ENCODE measurements around the gene P4HA3. TPM values are rescaled to one million over a fixed set of nuclear protein-coding genes. Genes with fewer than 3 reads are reported as not detected.
A peak's percentile ranks its signal among the peaks of the same experiment; 100 is the strongest.

Gene P4HA3
- polyA plus RNA-seq, 6 donors from 2014 or later = not detected

DNA sequence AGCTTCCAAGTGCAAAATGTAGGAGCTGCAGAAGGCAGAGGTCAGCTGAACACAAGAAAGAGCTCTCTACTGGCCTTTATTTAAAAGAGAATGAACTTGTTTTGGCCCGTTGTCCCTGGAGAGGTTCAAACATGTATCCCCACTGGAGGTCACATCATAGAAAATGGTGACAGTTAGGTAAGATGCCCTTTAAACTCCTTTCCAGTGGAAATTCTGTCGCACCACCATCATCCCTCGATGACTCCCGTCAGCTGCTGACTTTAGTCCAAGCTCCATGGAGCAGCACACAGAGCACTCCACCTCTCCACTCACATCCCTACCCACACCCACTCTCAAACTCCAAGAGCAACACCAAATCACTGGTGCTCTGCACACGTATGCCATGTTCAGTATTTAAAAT, 15.2 kb upstream of the P4HA3 start:
- Mint-ChIP-seq H3K4me1 (peaks cover 6 to 9% (median 6%) of the 10 kb centered on the region in 3 donors), H3K36me3 (no peaks in the 10 kb centered on the region), H3K27ac (peak overlapping the region in 1 of 6 donors; percentile 71), H3K4me3 (no peak overlapping the region), H3K27me3 (peaks cover 0 to 8% (median 4%) of the 10 kb centered on the region in 3 donors), H3K9me3 (peaks cover 0 to 5% (median 0%) of the 10 kb centered on the region in 7 donors)
- no peak for ATAC-seq (ENCODE audit: low read depth in 2 of 2)
- DNase-seq = no peak

DNA sequence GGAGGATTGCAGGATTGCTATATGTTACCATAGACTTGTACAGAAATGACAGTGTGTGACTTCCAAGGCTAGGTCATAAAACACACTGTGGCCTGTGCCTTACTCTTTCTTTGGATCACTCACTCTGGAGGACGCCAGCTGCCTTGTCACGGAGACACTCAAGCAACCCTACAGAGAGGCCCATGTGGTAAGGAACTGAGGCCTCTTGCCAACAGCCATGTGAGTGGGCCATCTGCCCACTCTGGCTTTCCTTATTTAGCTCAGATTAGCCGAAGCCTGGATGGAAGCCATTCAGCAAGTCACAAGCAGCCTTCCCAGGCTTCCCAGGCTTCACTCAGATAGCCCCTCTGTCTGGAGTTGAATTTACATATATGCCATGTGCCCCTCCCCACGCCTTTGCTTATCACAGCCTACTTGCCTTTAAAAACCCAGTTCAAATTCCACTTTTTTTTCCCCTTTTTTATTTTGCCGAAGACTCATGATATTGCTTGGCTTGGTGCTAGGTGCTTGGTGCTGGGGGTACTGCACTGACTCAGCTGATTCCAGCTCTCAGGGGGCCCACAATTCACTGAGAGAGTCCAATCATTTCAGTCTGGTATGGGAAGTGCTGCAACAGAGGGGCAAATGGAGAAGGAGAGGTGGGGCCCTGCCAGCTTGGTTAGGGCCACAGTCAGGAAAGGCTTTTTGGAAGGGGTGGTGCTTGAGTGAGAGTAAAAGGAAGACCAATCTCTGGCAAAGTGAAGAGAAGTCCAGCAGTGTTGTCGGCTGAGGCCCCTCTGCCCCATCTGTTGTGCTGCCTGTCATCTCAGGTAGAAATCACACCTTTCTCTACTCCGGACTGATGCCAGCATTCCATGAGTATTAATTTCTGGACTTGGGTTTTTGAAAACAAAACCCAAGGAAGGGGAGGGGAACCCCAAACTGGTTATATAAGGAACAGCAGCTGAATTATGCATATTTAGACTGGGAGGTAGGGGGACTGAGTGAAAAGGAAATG, 14.5 kb upstream of the P4HA3 start:
- no peak for DNase-seq
- ATAC-seq (ENCODE audit: low read depth in 2 of 2) = no peak
- no peak overlapping the region for H3K4me3 Mint-ChIP-seq
- peaks cover 0 to 5% (median 0%) of the 10 kb centered on the region in 7 donors for H3K9me3 Mint-ChIP-seq
- H3K27me3 Mint-ChIP-seq = peaks cover 0 to 8% (median 4%) of the 10 kb centered on the region in 3 donors
- peaks cover 6 to 10% (median 8%) of the 10 kb centered on the region in 3 donors for H3K4me1 Mint-ChIP-seq
- peak overlapping the region in 2 of 6 donors; percentile 13 to 27 for H3K27ac Mint-ChIP-seq
- H3K36me3 Mint-ChIP-seq = no peaks in the 10 kb centered on the region

- Mint-ChIP-seq H3K9me3 (peaks cover 0 to 14% (median 4%) of the 10 kb centered on the region in 7 donors), H3K27me3 (peaks cover 4 to 10% (median 5%) of the 10 kb centered on the region in 3 donors), H3K4me1 (peaks cover 6 to 10% (median 8%) of the 10 kb centered on the region in 3 donors), H3K4me3 (no peak overlapping the region), H3K36me3 (peaks cover 4 to 6% of the 10 kb centered on the region in 2 donors), H3K27ac (peak overlapping the region in 1 of 6 donors; percentile 58)
- no peak for ATAC-seq (ENCODE audit: low read depth in 2 of 2)
- DNase-seq = no peak
Measured at GRCh38 chr11:74322667-74323066, 11.2 kb upstream of the P4HA3 start.

DNA sequence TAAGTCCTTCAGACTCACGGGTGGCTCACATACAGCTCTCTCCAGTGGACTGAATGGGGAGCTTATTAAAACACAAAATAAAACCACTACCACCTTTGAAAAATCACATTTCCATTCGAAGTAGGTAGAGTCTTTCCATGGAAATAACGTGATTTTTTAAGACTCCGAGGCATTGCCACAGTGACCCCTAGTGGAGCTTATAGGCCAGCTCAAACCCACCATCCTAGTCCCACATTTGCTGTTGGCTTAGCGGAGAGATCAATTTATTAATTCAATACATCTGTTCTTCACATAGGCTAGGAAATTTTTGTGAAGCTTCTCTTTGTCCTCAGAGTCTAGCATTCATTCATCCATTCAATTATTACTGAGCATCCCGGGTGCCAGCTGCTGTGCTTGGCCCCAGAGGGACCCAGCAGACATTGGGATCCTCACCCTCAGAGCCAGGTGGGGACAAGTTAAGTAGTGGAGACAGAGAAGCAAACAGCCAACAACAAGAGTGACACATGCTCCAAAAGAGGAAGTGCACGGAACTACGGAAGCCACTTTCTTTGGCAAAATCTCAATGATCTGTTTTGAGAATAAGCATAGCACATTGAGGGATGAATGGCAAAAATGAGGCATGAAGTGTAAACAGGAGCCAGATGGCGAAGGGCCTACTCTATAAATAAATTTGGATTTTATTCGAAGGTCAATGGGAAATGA, 10.2 kb upstream of the P4HA3 start:
- ATAC-seq (ENCODE audit: low read depth in 2 of 2) = peak; percentile 34 to 58
- Mint-ChIP-seq H3K27ac (peak overlapping the region in 1 of 6 donors; percentile 90), H3K36me3 (peaks cover 14 to 16% of the 10 kb centered on the region in 2 donors), H3K9me3 (peaks cover 5 to 20% (median 14%) of the 10 kb centered on the region in 7 donors), H3K4me1 (peaks cover 6 to 10% (median 8%) of the 10 kb centered on the region in 3 donors), H3K27me3 (peaks cover 4 to 16% (median 15%) of the 10 kb centered on the region in 3 donors), H3K4me3 (peak overlapping the region in 1 of 8 donors; percentile 44)
- no peak for DNase-seq

DNA sequence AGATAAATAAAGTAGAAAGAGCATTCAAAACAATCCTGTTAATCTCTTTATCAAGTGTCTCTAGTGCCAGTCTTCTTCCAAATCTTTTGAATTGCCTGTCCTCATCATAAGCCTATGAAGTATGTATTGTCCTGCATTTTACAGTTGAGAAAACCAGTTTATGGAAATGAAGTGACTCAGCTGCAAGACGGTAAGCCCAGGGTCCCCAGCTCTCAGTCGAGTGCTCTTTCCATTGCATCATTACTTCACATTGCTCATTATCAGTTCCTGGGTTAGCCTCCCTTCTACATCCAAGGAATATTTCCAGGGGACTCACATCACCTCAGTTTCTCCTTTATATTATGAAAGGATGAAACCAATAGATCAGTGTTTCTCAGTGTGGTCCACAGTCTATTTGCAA, 9.1 kb upstream of the P4HA3 start:
- Mint-ChIP-seq H3K9me3 (peaks cover 5 to 31% (median 17%) of the 10 kb centered on the region in 7 donors), H3K36me3 (peaks cover 16 to 17% of the 10 kb centered on the region in 2 donors), H3K27me3 (peaks cover 4 to 15% (median 9%) of the 10 kb centered on the region in 3 donors), H3K27ac (no peak overlapping the region), H3K4me3 (peak overlapping the region in 1 of 8 donors; percentile 43), H3K4me1 (peaks cover 6 to 10% (median 8%) of the 10 kb centered on the region in 3 donors)
- DNase-seq = no peak
- no peak for ATAC-seq (ENCODE audit: low read depth in 2 of 2)

GRCh38 chr11:74319139-74319816, 7.8 kb upstream of the P4HA3 start:
- Mint-ChIP-seq H3K27ac (no peak overlapping the region), H3K4me1 (peaks cover 6 to 10% (median 8%) of the 10 kb centered on the region in 3 donors), H3K36me3 (peaks cover 16 to 17% of the 10 kb centered on the region in 2 donors), H3K9me3 (peaks cover 5 to 41% (median 17%) of the 10 kb centered on the region in 7 donors), H3K4me3 (no peak overlapping the region), H3K27me3 (peaks cover 4 to 15% (median 8%) of the 10 kb centered on the region in 3 donors)
- DNase-seq (no peak), ATAC-seq (ENCODE audit: low read depth in 2 of 2) (no peak)

- no peak for ATAC-seq (ENCODE audit: low read depth in 2 of 2)
- H3K27me3 Mint-ChIP-seq = peaks cover 4 to 15% (median 8%) of the 10 kb centered on the region in 3 donors
Measured at GRCh38 chr11:74318241-74318932, 6.9 kb upstream of the P4HA3 start.

DNA sequence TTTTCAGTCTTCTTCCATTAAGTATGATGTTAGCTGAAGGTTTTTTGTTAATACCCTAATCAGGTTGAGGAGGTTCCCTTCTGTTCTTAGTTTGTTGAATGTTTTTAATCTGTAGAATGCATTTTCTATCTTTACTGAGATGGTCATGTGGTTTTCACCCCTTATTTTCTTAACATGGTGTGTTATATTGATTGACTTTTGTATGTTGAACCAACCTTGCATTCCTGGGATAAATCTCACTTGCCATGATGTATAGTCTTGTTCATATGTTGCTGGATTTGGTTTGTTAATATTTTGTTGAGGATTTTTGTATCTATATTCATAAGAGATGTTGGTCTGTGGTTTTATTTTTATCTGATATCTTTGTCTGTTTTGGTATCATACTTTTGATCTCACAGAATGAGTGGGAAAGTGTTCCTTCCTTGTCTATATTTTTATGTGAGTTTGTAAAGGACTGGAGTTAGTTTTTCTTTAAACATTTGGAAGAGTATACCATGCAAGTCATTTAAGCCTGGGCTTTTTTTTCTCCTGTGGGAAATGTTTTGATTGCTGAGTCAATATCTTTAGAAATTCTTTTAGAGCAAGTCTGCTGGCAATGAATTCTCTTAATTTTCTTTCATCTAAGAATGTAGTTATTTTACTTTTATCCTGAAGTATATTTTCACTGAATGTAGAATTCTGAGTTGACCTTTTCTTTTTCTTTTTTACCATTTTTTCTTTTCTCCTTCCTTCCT, 5.5 kb upstream of the P4HA3 start:
- no peak overlapping the region for H3K27ac Mint-ChIP-seq
- ATAC-seq (ENCODE audit: low read depth in 2 of 2) = no peak
- peaks cover 16 to 17% of the 10 kb centered on the region in 2 donors for H3K36me3 Mint-ChIP-seq
- no peak for DNase-seq
- peaks cover 5 to 41% (median 20%) of the 10 kb centered on the region in 7 donors for H3K9me3 Mint-ChIP-seq
- H3K27me3 Mint-ChIP-seq = peaks cover 8 to 18% (median 11%) of the 10 kb centered on the region in 3 donors
- no peak overlapping the region for H3K4me3 Mint-ChIP-seq
- peaks cover 3 to 5% (median 5%) of the 10 kb centered on the region in 3 donors for H3K4me1 Mint-ChIP-seq

More at GRCh38 chr11:74318241-74318932, 6.9 kb upstream of the P4HA3 start:
- H3K4me3 Mint-ChIP-seq = no peak overlapping the region
- no peak for DNase-seq
- no peak overlapping the region for H3K27ac Mint-ChIP-seq
- peaks cover 16 to 17% of the 10 kb centered on the region in 2 donors for H3K36me3 Mint-ChIP-seq
- H3K4me1 Mint-ChIP-seq = peaks cover 6 to 10% (median 8%) of the 10 kb centered on the region in 3 donors
- peaks cover 5 to 41% (median 19%) of the 10 kb centered on the region in 7 donors for H3K9me3 Mint-ChIP-seq

- H3K27ac Mint-ChIP-seq = no peak overlapping the region
- H3K27me3 Mint-ChIP-seq = peaks cover 18 to 46% (median 38%) of the 10 kb centered on the region in 3 donors
- peaks cover 5 to 28% (median 14%) of the 10 kb centered on the region in 7 donors for H3K9me3 Mint-ChIP-seq
- H3K4me3 Mint-ChIP-seq = peak overlapping the region in 2 of 8 donors; percentile 10 to 26
- DNase-seq (no peak), ATAC-seq (ENCODE audit: low read depth in 2 of 2) (no peak)
- H3K4me1 Mint-ChIP-seq = peaks cover 9 to 14% (median 13%) of the 10 kb centered on the region in 3 donors
- peaks cover 8% of the 10 kb centered on the region in 2 donors for H3K36me3 Mint-ChIP-seq
Measured at GRCh38 chr11:74312326-74312725, 886 bp upstream of the P4HA3 start.

DNA sequence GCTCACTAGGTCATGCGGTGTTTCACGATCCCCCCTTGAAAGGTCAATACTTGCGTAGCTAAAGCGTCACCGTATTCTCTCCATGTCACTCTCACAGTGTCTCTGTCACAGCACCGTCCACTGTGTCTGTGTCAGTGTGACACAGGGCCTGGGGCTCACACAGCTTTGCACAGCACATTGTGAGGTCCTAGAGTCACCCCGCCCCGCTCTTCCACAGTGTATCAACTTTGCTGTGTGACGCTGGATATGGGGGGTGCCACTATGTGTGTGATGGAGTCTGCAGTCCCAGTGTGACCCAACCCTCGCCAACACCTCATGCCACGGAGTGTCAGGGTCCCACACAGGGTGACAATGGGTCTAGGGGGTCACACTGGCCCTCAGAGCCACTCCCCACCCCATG, 583 bp downstream of the P4HA3 start:
- peaks cover 24 to 49% (median 45%) of the 10 kb centered on the region in 3 donors for H3K27me3 Mint-ChIP-seq
- no peak overlapping the region for H3K27ac Mint-ChIP-seq
- peak overlapping the region in 6 of 8 donors; percentile 62 to 77 (median 72) for H3K4me3 Mint-ChIP-seq
- DNase-seq (no peak), ATAC-seq (ENCODE audit: low read depth in 2 of 2) (no peak)
- H3K4me1 Mint-ChIP-seq = peaks cover 9 to 14% (median 13%) of the 10 kb centered on the region in 3 donors
- peaks cover 1 to 13% (median 4%) of the 10 kb centered on the region in 7 donors for H3K9me3 Mint-ChIP-seq
- no peaks in the 10 kb centered on the region for H3K36me3 Mint-ChIP-seq

GRCh38 chr11:74307434-74307833, 4.0 kb downstream of the P4HA3 start:
- peaks cover 9 to 14% (median 13%) of the 10 kb centered on the region in 3 donors for H3K4me1 Mint-ChIP-seq
- H3K4me3 Mint-ChIP-seq = no peak overlapping the region
- no peak for ATAC-seq (ENCODE audit: low read depth in 2 of 2)
- H3K27ac Mint-ChIP-seq = no peak overlapping the region
- no peaks in the 10 kb centered on the region for H3K36me3 Mint-ChIP-seq
- H3K9me3 Mint-ChIP-seq = peaks cover 0 to 4% (median 0%) of the 10 kb centered on the region in 7 donors
- peaks cover 38 to 56% (median 55%) of the 10 kb centered on the region in 3 donors for H3K27me3 Mint-ChIP-seq
- DNase-seq = no peak
